ENCODE data around the gene SMARCD1. TPM values are rescaled to one million over a fixed set of nuclear protein-coding genes. Genes with fewer than 3 reads are reported as not detected.

The SMARCD1 gene
- total and polyA plus RNA-seq, 9 of the 15 experiments (the other 6 are each of a cell fraction or from before 2014, with no cell fraction given), result 0.86 to 91.7 (median 48.0) TPM

GRCh38 chr12:50110127-50110761 is 25.1 kb downstream of the SMARCD1 start (continued):
- TF ChIP-seq MEIS2 (IDR thresholded peaks at IDR 0.05; ENCODE audit: partially characterized antibody) (peak; percentile 66), ZFPM2 (CRISPR knock-in tag; IDR thresholded peaks at IDR 0.05) (no peak), RBM17 (IDR thresholded peaks at IDR 0.05; ENCODE audit: borderline replicate concordance, low read depth, low read length) (no peak), SRSF1 (IDR thresholded peaks at IDR 0.05; ENCODE audit: low read depth, low read length) (no peak), TAF1 (IDR thresholded peaks at IDR 0.05; ENCODE audit: control insufficient read depth, extremely low read depth, insufficient read depth, low read length, severe bottlenecking) (no peak), ARID1B (IDR thresholded peaks at IDR 0.05) (peak; percentile 46; the same call in 1 of the 2 replicates), ADNP (tag; IDR thresholded peaks at IDR 0.05) (no peak), ZNF77 (CRISPR knock-in tag; IDR thresholded peaks at IDR 0.05) (no peak), SMARCC2 (IDR thresholded peaks at IDR 0.05; ENCODE audit: low read depth) (no peak), ZBTB8A (IDR thresholded peaks at IDR 0.05; ENCODE audit: partially characterized antibody) (no peak), KAT7 (CRISPR knock-in tag; IDR thresholded peaks at IDR 0.05; ENCODE audit: borderline replicate concordance) (0 out of 2 replicates have a peak, but pooled peaks have one; percentile 12), PML (IDR thresholded peaks at IDR 0.05; ENCODE audit: low read length) (no peak), DDX20 (tag; IDR thresholded peaks at IDR 0.05; ENCODE audit: low read depth) (no peak), CHD4 (IDR thresholded peaks at IDR 0.05; ENCODE audit: insufficient read depth, insufficient replicate concordance, low read depth, low read length, poor library complexity, severe bottlenecking) (no peak), NCOA2 (IDR thresholded peaks at IDR 0.05; ENCODE audit: partially characterized antibody in 2 of 2) (no peak), ZNF717 (CRISPR knock-in tag; IDR thresholded peaks at IDR 0.05) (no peak), PRMT5 (CRISPR knock-in tag; IDR thresholded peaks at IDR 0.05) (no peak), ETS2 (tag; IDR thresholded peaks at IDR 0.05; ENCODE audit: borderline replicate concordance, poor library complexity, severe bottlenecking) (no peak), SIN3A (IDR thresholded peaks at IDR 0.05; ENCODE audit: borderline replicate concordance in 2 of 2, control insufficient read depth in 1 of 2, low read depth in 2 of 2, low read length in 2 of 2) (no peak), PTBP1 (IDR thresholded peaks at IDR 0.05; ENCODE audit: low read depth, low read length) (no peak), MAFG (tag; conservative IDR thresholded peaks at IDR 0.05) (0 out of 2 replicates have a peak, but pooled peaks have one; percentile 35), ZNF316 (IDR thresholded peaks at IDR 0.05) (peak; percentile 77), BACH1 (tag; IDR thresholded peaks at IDR 0.05) (no peak), GABPB2 (CRISPR knock-in tag; conservative IDR thresholded peaks at IDR 0.05) (no peak), ZNF165 (CRISPR knock-in tag; IDR thresholded peaks at IDR 0.05; ENCODE audit: borderline replicate concordance) (no peak), PTRF (tag; IDR thresholded peaks at IDR 0.05) (no peak), ZC3H8 (IDR thresholded peaks at IDR 0.05) (no peak), ZNF41 (CRISPR knock-in tag; conservative IDR thresholded peaks at IDR 0.05) (no peak), SPI1 (IDR thresholded peaks at IDR 0.05; ENCODE audit: borderline replicate concordance, low read depth, low read length) (0 out of 2 replicates have a peak, but pooled peaks have one; percentile 17)
- TF ChIP-seq, protein P1, sequence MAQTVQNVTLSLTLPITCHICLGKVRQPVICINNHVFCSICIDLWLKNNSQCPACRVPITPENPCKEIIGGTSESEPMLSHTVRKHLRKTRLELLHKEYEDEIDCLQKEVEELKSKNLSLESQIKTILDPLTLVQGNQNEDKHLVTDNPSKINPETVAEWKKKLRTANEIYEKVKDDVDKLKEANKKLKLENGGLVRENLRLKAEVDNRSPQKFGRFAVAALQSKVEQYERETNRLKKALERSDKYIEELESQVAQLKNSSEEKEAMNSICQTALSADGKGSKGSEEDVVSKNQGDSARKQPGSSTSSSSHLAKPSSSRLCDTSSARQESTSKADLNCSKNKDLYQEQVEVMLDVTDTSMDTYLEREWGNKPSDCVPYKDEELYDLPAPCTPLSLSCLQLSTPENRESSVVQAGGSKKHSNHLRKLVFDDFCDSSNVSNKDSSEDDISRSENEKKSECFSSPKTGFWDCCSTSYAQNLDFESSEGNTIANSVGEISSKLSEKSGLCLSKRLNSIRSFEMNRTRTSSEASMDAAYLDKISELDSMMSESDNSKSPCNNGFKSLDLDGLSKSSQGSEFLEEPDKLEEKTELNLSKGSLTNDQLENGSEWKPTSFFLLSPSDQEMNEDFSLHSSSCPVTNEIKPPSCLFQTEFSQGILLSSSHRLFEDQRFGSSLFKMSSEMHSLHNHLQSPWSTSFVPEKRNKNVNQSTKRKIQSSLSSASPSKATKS (CRISPR knock-in tag; IDR thresholded peaks at IDR 0.05), result no peak

Data from K562 (cell line).